IPS DF 4.7 (cell line): ENCODE measurements around the gene EEIG2.
"Not testable (repeated sequence)": the region's sequence is repeated elsewhere in the genome, so short reads cannot be mapped to it uniquely, and the experiment has no call there.

Source experiments
- DNase-seq: peaks from one replicate; pipeline ENCODE4 v3.0.0-alpha.2; 2013; ENCODE audit warnings: low spot score; ENCODE audit errors: extremely low read depth

EEIG2 gene

GRCh38 chr1:108547493-108547892 lies 12.4 kb upstream of the EEIG2 start:
- not testable (repeated sequence) for DNase-seq

GRCh38 chr1:108551137-108551862 lies 8.6 kb upstream of the EEIG2 start:
- DNase-seq, result no peak

GRCh38 chr1:108553905-108554304 lies 6.0 kb upstream of the EEIG2 start:
- DNase-seq, result no peak

GRCh38 chr1:108554682-108555427 lies 5.0 kb upstream of the EEIG2 start:
- DNase-seq, result no peak

GRCh38 chr1:108556066-108556465 lies 3.8 kb upstream of the EEIG2 start:
- DNase-seq, result no peak

GRCh38 chr1:108556499-108556898 lies 3.4 kb upstream of the EEIG2 start:
- DNase-seq, result no peak

- DNase-seq, result no peak
These were observed 2.6 kb upstream of the EEIG2 start for GRCh38 chr1:108557296-108557695.

GRCh38 chr1:108560189-108560873 lies 431 bp downstream of the EEIG2 start:
- no peak for DNase-seq

GRCh38 chr1:108560874-108561459 lies 1.1 kb downstream of the EEIG2 start:
- no peak for DNase-seq

GRCh38 chr1:108561689-108562326 lies 1.9 kb downstream of the EEIG2 start:
- DNase-seq, result no peak

- DNase-seq, result no peak
These were observed 3.9 kb downstream of the EEIG2 start for GRCh38 chr1:108563808-108564207.

GRCh38 chr1:108565081-108565480 lies 5.2 kb downstream of the EEIG2 start:
- DNase-seq, result no peak

GRCh38 chr1:108565512-108565911 lies 5.6 kb downstream of the EEIG2 start:
- no peak for DNase-seq

GRCh38 chr1:108568589-108568988 lies 8.7 kb downstream of the EEIG2 start:
- no peak for DNase-seq

GRCh38 chr1:108569097-108569728 lies 9.3 kb downstream of the EEIG2 start:
- DNase-seq, result no peak

- DNase-seq, result no peak
These were observed 10.2 kb downstream of the EEIG2 start for GRCh38 chr1:108570128-108570527.

GRCh38 chr1:108570998-108571401 lies 11.1 kb downstream of the EEIG2 start:
- no peak for DNase-seq

- no peak for DNase-seq
These were observed 12.3 kb downstream of the EEIG2 start for GRCh38 chr1:108572182-108572581.

GRCh38 chr1:108573183-108573582 lies 13.3 kb downstream of the EEIG2 start:
- no peak for DNase-seq

- DNase-seq, result no peak
These were observed 14.1 kb downstream of the EEIG2 start for GRCh38 chr1:108574008-108574407.

- no peak for DNase-seq
These were observed 15.5 kb downstream of the EEIG2 start for GRCh38 chr1:108575375-108575774.
